GM23248 (cell line): Measurements from ENCODE around the gene KRT31.

ENCODE experiments used
- EZH2 ChIP-seq: fragments of 200-600 bp; sonication (generic); IDR thresholded peaks from 2 replicates; pipeline ENCODE4 v1.6.1; 2018; ENCODE audit warnings: antibody characterized with exemption, mild to moderate bottlenecking; ENCODE audit not compliant: insufficient read depth, poor library complexity, severe bottlenecking
- EZH2phosphoT487 ChIP-seq: fragments of 200-600 bp; sonication (generic); IDR thresholded peaks from 2 replicates; pipeline ENCODE4 v1.6.1; 2018; ENCODE audit warnings: antibody characterized with exemption, moderate library complexity, mild to moderate bottlenecking, low read depth; ENCODE audit not compliant: insufficient read depth

DNA sequence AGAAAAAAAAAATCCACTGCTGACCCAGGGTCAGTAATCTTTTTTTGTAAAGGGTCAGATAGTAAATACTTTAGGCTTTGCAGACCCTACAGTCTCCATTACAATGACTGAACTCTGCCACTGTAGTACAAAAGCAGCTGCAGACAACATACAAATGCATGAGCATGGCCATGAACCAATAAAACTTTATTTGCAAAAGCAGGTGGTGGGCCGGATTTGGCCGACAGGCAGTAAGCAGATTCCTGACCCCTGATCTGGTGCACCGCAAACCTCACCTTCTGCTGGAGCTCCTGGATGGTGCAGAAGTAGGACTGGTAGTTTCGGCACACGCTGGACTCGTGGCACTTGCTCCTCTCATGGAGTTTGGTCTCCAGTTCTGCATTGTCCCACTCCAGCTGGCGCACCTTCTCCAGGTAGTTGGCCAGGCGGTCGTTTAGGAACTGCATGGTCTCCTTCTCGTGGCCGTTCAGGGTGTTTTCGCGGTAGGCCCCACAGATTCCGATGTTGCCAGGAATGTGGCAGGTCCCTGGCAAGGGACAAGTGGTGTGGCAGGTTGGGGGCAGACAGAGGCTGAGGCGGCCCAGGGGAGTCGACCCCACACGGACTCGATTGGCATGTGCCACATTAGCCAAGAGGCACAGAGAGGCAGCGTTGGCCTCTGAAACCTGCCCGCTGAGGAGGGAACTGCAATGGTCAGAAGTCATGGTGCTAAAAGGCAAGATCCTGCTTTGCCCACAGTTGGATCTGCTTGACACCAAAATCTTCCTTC is 13.8 kb upstream of the KRT31 start:
- no peak for TF ChIP-seq EZH2
- no peak for TF ChIP-seq EZH2phosphoT487
